Activated T-helper 1 cell treated with anti-CD3 and anti-CD28 coated beads, Interleukin-12 subunit alpha, Interleukin-12 subunit beta, Interleukin-2, Interleukin-4 antibody, amounts not matched to agents 30 ng/mL and 10 ng/mL and 1 ng/mL, durations not matched to agents 14 hours and 24 hours and 36 hours (primary cell): Measurements from ENCODE around the gene MRTFB. TPM values are rescaled to one million over a fixed set of nuclear protein-coding genes. Genes with fewer than 3 reads are reported as not detected.

Source experiments
- DNase-seq: peaks from one replicate; pipeline ENCODE4 v3.0.0; 2021; ENCODE audit warnings: low spot score
- H3K27ac Mint-ChIP-seq: one replicate; pipeline ENCODE4 v1.8.0; 2021; ENCODE audit warnings: mild to moderate bottlenecking, mixed read lengths
- H3K27me3 Mint-ChIP-seq: one replicate; pipeline ENCODE4 v1.8.0; 2022; ENCODE audit warnings: mild to moderate bottlenecking, moderate library complexity, mixed read lengths; ENCODE audit not compliant: insufficient read depth
- H3K36me3 Mint-ChIP-seq: one replicate; pipeline ENCODE4 v1.8.0; 2021; ENCODE audit warnings: low read depth, mixed read lengths
- H3K4me1 Mint-ChIP-seq: one replicate; pipeline ENCODE4 v1.8.0; 2021; ENCODE audit warnings: low read depth, mixed read lengths
- H3K4me3 Mint-ChIP-seq: one replicate; pipeline ENCODE4 v1.8.0; 2021; ENCODE audit warnings: mild to moderate bottlenecking, moderate library complexity, mixed read lengths
- H3K9me3 Mint-ChIP-seq: one replicate; pipeline ENCODE4 v1.8.0; 2021; ENCODE audit warnings: mixed read lengths
- intact Hi-C: fragments of 100-400 bp; cut with micrococcal nuclease; formaldehyde crosslinking; loops from one replicate; pipeline ENCODE4 v1.15.1; 2024
- total RNA-seq: library from RNA; stranded (reverse); gene quantifications from 2 replicates; pipeline ENCODE4 v1.2.3, GENCODE V29; 2022

MRTFB gene
- total RNA-seq, 1 donor from 2014 or later: 13.5 TPM

DNA sequence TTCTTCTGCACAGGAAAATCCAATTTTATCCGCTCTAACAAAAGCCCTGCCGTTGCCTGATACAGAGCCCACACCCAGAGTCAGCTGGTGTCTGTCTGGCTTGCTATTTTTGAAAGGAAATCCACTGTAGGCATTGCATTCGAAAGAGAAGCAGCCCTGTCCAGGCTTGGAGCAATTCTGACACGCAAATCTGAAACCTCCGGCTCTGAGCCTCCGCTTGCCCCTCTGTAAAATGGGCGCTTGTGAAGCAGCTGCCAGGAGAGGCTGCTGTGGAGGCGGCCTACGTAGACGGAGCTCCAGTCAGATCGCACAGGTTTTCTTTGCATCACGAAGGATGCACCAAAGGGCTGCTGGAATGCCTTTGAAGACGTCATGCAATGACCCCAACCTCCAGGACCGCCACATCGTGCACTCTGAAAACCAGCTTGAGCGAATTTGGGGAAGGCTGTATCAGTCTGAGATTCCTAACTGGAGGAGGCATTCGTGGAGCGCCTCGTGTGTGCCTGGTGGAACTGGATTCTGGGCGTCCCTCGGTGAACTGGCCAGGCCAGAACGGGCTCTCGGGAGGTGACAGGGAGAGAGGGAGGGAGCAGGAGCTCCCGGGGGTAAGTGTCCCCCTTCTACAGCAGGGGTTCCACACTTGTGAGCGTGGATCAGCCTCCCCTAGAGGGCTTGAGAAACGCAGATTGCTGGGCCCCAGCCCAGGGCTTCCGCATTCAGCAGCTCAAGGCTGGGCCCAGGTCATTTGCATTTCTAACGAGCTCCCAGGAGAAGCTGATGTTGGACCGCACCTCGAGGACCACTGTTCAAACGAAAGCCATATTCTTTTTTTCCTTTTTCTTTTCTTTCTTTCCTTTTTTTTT, 215.5 kb downstream of the MRTFB start:
- Mint-ChIP-seq H3K9me3 (peaks cover 17% of the 10 kb centered on the region), H3K4me1 (peaks cover 20% of the 10 kb centered on the region), H3K36me3 (peaks cover 2% of the 10 kb centered on the region), H3K27ac (no peak overlapping the region), H3K27me3 (peaks cover 6% of the 10 kb centered on the region), H3K4me3 (peak overlapping the region; percentile 61)
- intact Hi-C loops: loop anchor here (5.0 kb wide), 1 partner anchor 39 kb away; no protein-coding TSS in a partner anchor
- DNase-seq: peak; percentile 16

GRCh38 chr16:14289692-14290340, 218.7 kb downstream of the MRTFB start:
- intact Hi-C loops: loop anchor here (1.0 to 5.0 kb wide), 3 partner anchors 43 to 371 kb away; no protein-coding TSS in a partner anchor
- Mint-ChIP-seq H3K36me3 (peaks cover 2% of the 10 kb centered on the region), H3K27ac (no peak overlapping the region), H3K9me3 (peaks cover 17% of the 10 kb centered on the region), H3K4me3 (no peak overlapping the region), H3K27me3 (peaks cover 7% of the 10 kb centered on the region), H3K4me1 (peaks cover 14% of the 10 kb centered on the region)
- DNase-seq: no peak

- H3K36me3 Mint-ChIP-seq: peaks cover 2% of the 10 kb centered on the region
These were observed 220.2 kb downstream of the MRTFB start for GRCh38 chr16:14291286-14291685.

GRCh38 chr16:14292051-14292825, 221.1 kb downstream of the MRTFB start:
- no peak for DNase-seq
- peaks cover 2% of the 10 kb centered on the region for H3K36me3 Mint-ChIP-seq
- intact Hi-C loops: no loop called here
- no peak overlapping the region for H3K4me3 Mint-ChIP-seq
- H3K27me3 Mint-ChIP-seq: peaks cover 4% of the 10 kb centered on the region
- H3K4me1 Mint-ChIP-seq: no peaks in the 10 kb centered on the region
- H3K27ac Mint-ChIP-seq: no peak overlapping the region
- peaks cover 17% of the 10 kb centered on the region for H3K9me3 Mint-ChIP-seq

More at GRCh38 chr16:14291286-14291685, 220.2 kb downstream of the MRTFB start:
- DNase-seq: no peak
- intact Hi-C loops: no loop called here
- Mint-ChIP-seq H3K4me3 (no peak overlapping the region), H3K27me3 (peaks cover 6% of the 10 kb centered on the region), H3K9me3 (peaks cover 17% of the 10 kb centered on the region), H3K27ac (no peak overlapping the region), H3K4me1 (peaks cover 5% of the 10 kb centered on the region)

- Mint-ChIP-seq H3K9me3 (no peaks in the 10 kb centered on the region), H3K27ac (no peak overlapping the region), H3K4me3 (no peak overlapping the region), H3K4me1 (peaks cover 10% of the 10 kb centered on the region), H3K27me3 (peaks cover 19% of the 10 kb centered on the region), H3K36me3 (no peaks in the 10 kb centered on the region)
- intact Hi-C loops: no loop called here
- DNase-seq: no peak
These were observed 225.5 kb downstream of the MRTFB start for GRCh38 chr16:14296663-14297062.

DNA sequence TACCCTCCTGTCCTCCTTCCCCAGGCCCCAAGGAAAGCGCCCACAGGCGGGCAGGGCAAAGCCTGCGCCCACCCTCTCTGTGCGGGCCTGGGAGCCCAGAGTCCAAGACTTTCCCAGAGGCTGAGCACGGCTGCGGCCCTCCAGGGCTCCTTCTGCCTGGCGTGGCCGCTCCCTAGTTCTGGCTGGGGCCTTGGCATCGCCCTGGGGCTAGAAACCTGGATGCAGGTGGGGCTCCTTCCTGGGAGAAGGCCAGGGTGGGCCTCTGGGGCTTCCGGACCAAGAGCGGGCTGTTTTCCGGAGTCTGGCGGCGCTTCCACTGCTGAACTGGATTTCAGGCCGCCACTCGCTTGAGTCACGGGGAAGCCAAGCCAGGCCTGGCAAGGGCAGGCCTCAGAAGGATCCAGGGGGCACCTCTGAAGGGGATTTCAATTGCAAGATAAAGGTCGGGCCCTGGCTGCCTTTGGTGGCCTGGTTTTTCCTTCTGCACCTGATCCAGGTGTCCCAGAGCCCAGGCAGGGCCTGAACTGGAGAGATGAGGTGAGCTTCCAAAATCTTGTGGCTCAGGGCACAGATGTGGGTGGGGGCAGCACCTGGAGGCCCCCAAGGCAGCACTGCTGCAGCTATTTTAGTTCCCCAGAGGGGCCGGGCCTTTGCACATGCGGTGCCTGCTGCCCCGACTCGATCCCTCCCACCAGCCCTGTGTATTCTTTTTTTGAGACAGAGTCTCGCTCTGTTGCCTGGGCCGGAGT, 227.4 kb downstream of the MRTFB start:
- no peaks in the 10 kb centered on the region for H3K9me3 Mint-ChIP-seq
- peaks cover 10% of the 10 kb centered on the region for H3K4me1 Mint-ChIP-seq
- intact Hi-C loops: no loop called here
- no peaks in the 10 kb centered on the region for H3K36me3 Mint-ChIP-seq
- no peak overlapping the region for H3K27ac Mint-ChIP-seq
- no peak for DNase-seq
- H3K4me3 Mint-ChIP-seq: no peak overlapping the region
- peaks cover 26% of the 10 kb centered on the region for H3K27me3 Mint-ChIP-seq

DNA sequence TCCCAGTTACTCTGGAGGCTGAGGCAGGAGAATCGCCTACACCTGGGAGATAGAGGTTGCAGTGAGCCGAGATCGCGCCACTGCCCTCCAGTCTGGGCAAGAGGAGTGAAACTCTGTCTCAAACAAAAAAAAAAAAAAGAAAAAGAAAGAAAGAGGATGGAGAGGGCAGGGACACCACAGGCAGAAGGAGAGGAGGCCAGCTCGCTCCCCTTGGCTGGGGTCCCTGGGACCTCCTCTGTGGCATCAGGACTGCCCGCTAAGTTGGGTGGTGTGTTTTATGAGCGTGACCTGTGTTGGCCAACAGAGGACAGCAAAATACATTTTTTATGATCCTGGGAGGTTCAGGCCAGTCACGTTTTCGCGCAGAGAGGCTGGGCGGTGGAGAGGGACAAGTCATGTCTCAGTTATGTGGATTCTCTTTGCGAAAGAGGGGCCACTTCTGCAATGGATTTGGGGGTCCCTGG, 229.6 kb downstream of the MRTFB start:
- no peak for DNase-seq
- intact Hi-C loops: loop anchor here (1.0 to 2.0 kb wide), 3 partner anchors 228 to 330 kb away; partner anchors contain the start of gene PARN
- H3K27me3 Mint-ChIP-seq: peaks cover 38% of the 10 kb centered on the region
- peaks cover 10% of the 10 kb centered on the region for H3K4me1 Mint-ChIP-seq
- no peaks in the 10 kb centered on the region for H3K36me3 Mint-ChIP-seq
- H3K27ac Mint-ChIP-seq: peak overlapping the region; percentile 49
- no peaks in the 10 kb centered on the region for H3K9me3 Mint-ChIP-seq
- peak overlapping the region; percentile 71 for H3K4me3 Mint-ChIP-seq

GRCh38 chr16:14301169-14302030, 230.3 kb downstream of the MRTFB start:
- Mint-ChIP-seq H3K4me3 (peak overlapping the region; percentile 71), H3K36me3 (no peaks in the 10 kb centered on the region), H3K4me1 (peaks cover 10% of the 10 kb centered on the region), H3K9me3 (no peaks in the 10 kb centered on the region), H3K27me3 (peaks cover 38% of the 10 kb centered on the region), H3K27ac (peak overlapping the region; percentile 41)
- intact Hi-C loops: loop anchor here (1.0 to 2.0 kb wide), 3 partner anchors 227 to 329 kb away; partner anchors contain the start of gene PARN
- no peak for DNase-seq

- H3K4me3 Mint-ChIP-seq: peak overlapping the region; percentile 77
- H3K4me1 Mint-ChIP-seq: peaks cover 10% of the 10 kb centered on the region
- no peak for DNase-seq
- intact Hi-C loops: no loop called here
- peaks cover 38% of the 10 kb centered on the region for H3K27me3 Mint-ChIP-seq
- H3K36me3 Mint-ChIP-seq: no peaks in the 10 kb centered on the region
- H3K27ac Mint-ChIP-seq: no peak overlapping the region
- H3K9me3 Mint-ChIP-seq: no peaks in the 10 kb centered on the region
These were observed 230.9 kb downstream of the MRTFB start for GRCh38 chr16:14302031-14302398.

DNA sequence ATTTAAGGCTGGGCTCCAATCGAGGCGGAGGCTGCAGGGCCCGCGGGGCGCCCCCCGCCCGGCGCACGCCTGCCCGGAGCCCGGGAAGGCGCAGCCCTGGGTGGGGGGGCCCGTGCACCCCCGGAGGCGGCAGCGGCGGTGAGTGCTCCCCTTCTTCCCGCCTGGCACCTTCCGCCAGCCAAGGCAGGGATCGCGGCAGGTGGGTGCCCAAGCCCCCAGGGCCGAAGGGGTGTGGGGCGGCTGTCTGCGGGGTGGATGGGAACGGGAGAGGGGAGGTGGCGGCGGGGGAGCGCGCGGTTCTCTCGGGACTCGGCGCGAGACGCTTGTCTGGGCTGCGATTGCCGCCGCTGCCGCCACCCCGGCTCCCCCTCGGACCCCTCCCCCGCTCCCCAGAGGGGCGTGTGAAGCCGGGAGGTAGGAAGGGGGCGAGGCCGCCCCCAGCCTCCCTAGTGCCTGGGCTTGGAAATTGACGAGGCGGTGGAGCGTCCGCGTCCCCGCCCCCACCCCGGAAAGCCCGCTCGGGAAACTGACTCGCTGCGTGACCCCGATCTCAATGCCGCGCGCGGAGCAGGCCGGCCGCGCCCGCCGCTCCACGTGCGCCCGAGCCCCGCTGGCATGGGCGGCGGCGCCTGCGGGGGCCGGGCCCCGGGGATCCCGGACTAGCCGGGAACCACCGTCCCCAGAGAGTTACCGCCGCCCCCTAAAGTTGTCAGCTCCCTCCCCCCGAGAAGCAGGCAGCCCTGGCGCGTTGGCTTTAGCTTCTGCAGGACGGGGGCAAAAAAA, 231.5 kb downstream of the MRTFB start:
- Mint-ChIP-seq H3K4me3 (peak overlapping the region; percentile 77), H3K27ac (no peak overlapping the region), H3K27me3 (peaks cover 38% of the 10 kb centered on the region), H3K36me3 (no peaks in the 10 kb centered on the region), H3K9me3 (no peaks in the 10 kb centered on the region), H3K4me1 (peaks cover 10% of the 10 kb centered on the region)
- intact Hi-C loops: loop anchor here (1.0 kb wide), 2 partner anchors 17 to 52 kb away; no protein-coding TSS in a partner anchor
- DNase-seq: no peak

GRCh38 chr16:14303182-14303618, 232.1 kb downstream of the MRTFB start:
- no peak overlapping the region for H3K27ac Mint-ChIP-seq
- H3K4me3 Mint-ChIP-seq: peak overlapping the region; percentile 63
- intact Hi-C loops: loop anchor here (1.0 kb wide), 2 partner anchors 18 to 51 kb away; no protein-coding TSS in a partner anchor
- H3K27me3 Mint-ChIP-seq: peaks cover 38% of the 10 kb centered on the region
- H3K36me3 Mint-ChIP-seq: no peaks in the 10 kb centered on the region
- H3K4me1 Mint-ChIP-seq: peaks cover 10% of the 10 kb centered on the region
- DNase-seq: no peak
- no peaks in the 10 kb centered on the region for H3K9me3 Mint-ChIP-seq
